ENCODE measurements around the gene MAST4. TPM values are rescaled to one million over a fixed set of nuclear protein-coding genes. Genes with fewer than 3 reads are reported as not detected.

Gene MAST4
- total and polyA plus RNA-seq, 4 donors = 3.7 to 9.5 (median 6.5) TPM

- 79% methylated on average over 8 of the region's 8 CpGs for WGBS
- peaks cover 0 to 5% (median 1%) of the 10 kb centered on the region in 4 donors for H3K4me1 ChIP-seq (ENCODE audit: control insufficient read depth in 4 of 4, insufficient read depth in 4 of 4, low read length in 3 of 4)
- DNase-seq (ENCODE audit: low spot score) = no peak
- H3K9ac ChIP-seq (ENCODE audit: low read depth in 1 of 2, low read length in 2 of 2) = no peak overlapping the region
- H3K9me3 ChIP-seq (ENCODE audit: control insufficient read depth in 4 of 4, low read length in 3 of 4) = no peaks in the 10 kb centered on the region
- H3K36me3 ChIP-seq (ENCODE audit: control insufficient read depth in 4 of 4, insufficient read depth in 3 of 4, low read depth in 1 of 4, low read length in 3 of 4) = no peaks in the 10 kb centered on the region
- TF ChIP-seq RAD21 (IDR thresholded peaks at IDR 0.05) = peak; percentile 15 to 43
- TF ChIP-seq TAF1 (conservative IDR thresholded peaks at IDR 0.05) = no peak
- H3K27me3 ChIP-seq (ENCODE audit: control insufficient read depth in 4 of 4, insufficient read depth in 4 of 4, low read length in 3 of 4) = no peaks in the 10 kb centered on the region
- no peak overlapping the region for H3K27ac ChIP-seq (ENCODE audit: low read depth in 1 of 2, low read length in 2 of 2)
- no peak overlapping the region for H3K4me3 ChIP-seq (ENCODE audit: low read depth in 1 of 3, low read length in 3 of 3)
Measured at GRCh38 chr5:66769839-66770617, 173.8 kb downstream of the MAST4 start.

GRCh38 chr5:66777868-66778267, 181.7 kb downstream of the MAST4 start:
- 91% methylated on average over 3 of the region's 3 CpGs for WGBS
- Histone ChIP-seq H3K36me3 (ENCODE audit: control insufficient read depth in 4 of 4, insufficient read depth in 3 of 4, low read depth in 1 of 4, low read length in 3 of 4) (no peaks in the 10 kb centered on the region), H3K9me3 (ENCODE audit: control insufficient read depth in 4 of 4, low read length in 3 of 4) (no peaks in the 10 kb centered on the region), H3K4me1 (ENCODE audit: control insufficient read depth in 4 of 4, insufficient read depth in 4 of 4, low read length in 3 of 4) (no peaks in the 10 kb centered on the region), H3K27me3 (ENCODE audit: control insufficient read depth in 4 of 4, insufficient read depth in 4 of 4, low read length in 3 of 4) (no peaks in the 10 kb centered on the region), H3K4me3 (ENCODE audit: low read depth in 1 of 3, low read length in 3 of 3) (no peak overlapping the region), H3K27ac (ENCODE audit: low read depth in 1 of 2, low read length in 2 of 2) (no peak overlapping the region), H3K9ac (ENCODE audit: low read depth in 1 of 2, low read length in 2 of 2) (no peak overlapping the region)
- TF ChIP-seq ZBTB33 (IDR thresholded peaks at IDR 0.05) (no peak), GABPA (IDR thresholded peaks at IDR 0.05 in 1 of 2, conservative IDR thresholded peaks at IDR 0.05 in 1 of 2) (no peak), FOXA2 (IDR thresholded peaks at IDR 0.05) (no peak), YY1 (IDR thresholded peaks at IDR 0.05) (no peak), MAX (IDR thresholded peaks at IDR 0.05) (no peak), SP1 (IDR thresholded peaks at IDR 0.05) (no peak)
- no peak for DNase-seq (ENCODE audit: low spot score)

GRCh38 chr5:66779528-66779927, 183.3 kb downstream of the MAST4 start:
- DNase-seq (ENCODE audit: low spot score) = no peak
- H3K27ac ChIP-seq (ENCODE audit: low read depth in 1 of 2, low read length in 2 of 2) = no peak overlapping the region
- peaks cover 0 to 1% (median 0%) of the 10 kb centered on the region in 4 donors for H3K36me3 ChIP-seq (ENCODE audit: control insufficient read depth in 4 of 4, insufficient read depth in 3 of 4, low read depth in 1 of 4, low read length in 3 of 4)
- TF ChIP-seq FOXA2 (IDR thresholded peaks at IDR 0.05) = no peak
- no peak for TF ChIP-seq RXRA (IDR thresholded peaks at IDR 0.05)
- no peak overlapping the region for H3K4me3 ChIP-seq (ENCODE audit: low read depth in 1 of 3, low read length in 3 of 3)
- no peaks in the 10 kb centered on the region for H3K4me1 ChIP-seq (ENCODE audit: control insufficient read depth in 4 of 4, insufficient read depth in 4 of 4, low read length in 3 of 4)
- no peak overlapping the region for H3K9ac ChIP-seq (ENCODE audit: low read depth in 1 of 2, low read length in 2 of 2)
- no peaks in the 10 kb centered on the region for H3K27me3 ChIP-seq (ENCODE audit: control insufficient read depth in 4 of 4, insufficient read depth in 4 of 4, low read length in 3 of 4)
- H3K9me3 ChIP-seq (ENCODE audit: control insufficient read depth in 4 of 4, low read length in 3 of 4) = no peaks in the 10 kb centered on the region
- 92% methylated on average over 4 of the region's 4 CpGs for WGBS

- Histone ChIP-seq H3K27ac (ENCODE audit: low read depth in 1 of 2, low read length in 2 of 2) (no peak overlapping the region), H3K27me3 (ENCODE audit: control insufficient read depth in 4 of 4, insufficient read depth in 4 of 4, low read length in 3 of 4) (no peaks in the 10 kb centered on the region), H3K36me3 (ENCODE audit: control insufficient read depth in 4 of 4, insufficient read depth in 3 of 4, low read depth in 1 of 4, low read length in 3 of 4) (peaks cover 0 to 1% (median 0%) of the 10 kb centered on the region in 4 donors), H3K9me3 (ENCODE audit: control insufficient read depth in 4 of 4, low read length in 3 of 4) (no peaks in the 10 kb centered on the region), H3K4me3 (ENCODE audit: low read depth in 1 of 3, low read length in 3 of 3) (no peak overlapping the region), H3K4me1 (ENCODE audit: control insufficient read depth in 4 of 4, insufficient read depth in 4 of 4, low read length in 3 of 4) (no peaks in the 10 kb centered on the region), H3K9ac (ENCODE audit: low read depth in 1 of 2, low read length in 2 of 2) (no peak overlapping the region)
- no peak for DNase-seq (ENCODE audit: low spot score)
- WGBS = 92% methylated on average over 17 of the region's 17 CpGs
- no peak for TF ChIP-seq RXRA (IDR thresholded peaks at IDR 0.05)
- no peak for TF ChIP-seq FOXA1 (IDR thresholded peaks at IDR 0.05)
- TF ChIP-seq ATF3 (IDR thresholded peaks at IDR 0.05) = no peak
- TF ChIP-seq EGR1 (IDR thresholded peaks at IDR 0.05; ENCODE audit: low read depth in 2 of 2) = no peak
- TF ChIP-seq HNF4G (IDR thresholded peaks at IDR 0.05) = no peak
- no peak for TF ChIP-seq JUND (IDR thresholded peaks at IDR 0.05)
- TF ChIP-seq MAX (IDR thresholded peaks at IDR 0.05) = no peak
- TF ChIP-seq HNF4A (conservative IDR thresholded peaks at IDR 0.05) = no peak
- TF ChIP-seq CTCF (IDR thresholded peaks at IDR 0.05; ENCODE audit: low read depth, low read length, missing input control) = no peak
- no peak for TF ChIP-seq NR2F2 (IDR thresholded peaks at IDR 0.05)
- no peak for TF ChIP-seq ZBTB33 (IDR thresholded peaks at IDR 0.05)
- no peak for TF ChIP-seq SP1 (IDR thresholded peaks at IDR 0.05)
- no peak for TF ChIP-seq YY1 (IDR thresholded peaks at IDR 0.05)
- TF ChIP-seq FOXA2 (IDR thresholded peaks at IDR 0.05) = no peak
Measured at GRCh38 chr5:66788556-66788955, 192.4 kb downstream of the MAST4 start.

Data from liver (tissue), 9 donors.